WI38 (cell line): Measurements from ENCODE around the gene ROCK2.
A peak's percentile ranks its signal among the peaks of the same experiment; 100 is the strongest.

Source experiments
- H3K4me3 ChIP-seq: 2 replicates; pipeline ENCODE4 v1.5.1; 2011; ENCODE audit warnings: low read depth, mild to moderate bottlenecking, control low read depth, low read length
- TF ChIP-seq, protein P1 (sequence below): IDR thresholded peaks from 2 replicates; pipeline ENCODE4 v1.5.1; 2012; ENCODE audit warnings: low read depth, mild to moderate bottlenecking, control low read depth, low read length

ROCK2 gene

DNA sequence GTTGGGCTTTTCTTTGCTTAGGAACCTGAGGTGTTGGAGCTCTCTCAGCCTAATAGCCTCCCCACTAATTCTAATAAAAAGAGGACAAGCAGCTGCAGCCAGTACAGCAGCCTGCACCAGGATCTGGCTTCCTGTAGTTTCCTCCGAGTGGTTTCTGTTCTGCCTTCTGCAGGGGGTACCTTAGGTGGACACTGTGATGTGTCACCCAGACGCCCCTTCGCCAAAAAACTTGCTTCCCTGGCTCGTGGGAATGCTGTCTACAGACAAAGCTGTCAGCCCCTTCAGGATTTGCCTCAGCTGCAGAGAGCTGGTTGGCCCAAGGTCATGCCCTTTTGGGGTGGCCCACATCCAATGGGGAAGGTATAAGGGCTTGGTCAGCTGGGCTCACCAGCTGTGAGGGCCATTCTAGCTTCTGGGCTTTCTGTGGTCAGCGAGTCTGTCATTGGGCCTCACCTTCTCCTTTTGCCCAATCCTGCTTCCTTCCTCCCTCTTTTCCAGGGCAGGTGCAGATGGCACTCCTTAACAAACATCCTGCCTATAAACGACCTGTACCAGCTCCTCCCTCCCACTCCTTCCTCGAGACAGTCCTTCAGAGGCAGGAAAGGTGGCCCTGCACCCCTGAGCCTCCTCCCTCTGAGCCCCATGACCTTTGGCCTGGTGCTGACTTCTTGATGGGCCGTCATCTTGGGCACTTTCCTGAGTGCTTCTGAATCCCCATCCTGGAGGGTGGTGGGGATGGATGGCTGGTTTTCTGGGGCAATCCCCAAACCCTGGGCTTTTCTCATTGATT, 44.0 kb upstream of the ROCK2 start:
- TF ChIP-seq, protein P1, sequence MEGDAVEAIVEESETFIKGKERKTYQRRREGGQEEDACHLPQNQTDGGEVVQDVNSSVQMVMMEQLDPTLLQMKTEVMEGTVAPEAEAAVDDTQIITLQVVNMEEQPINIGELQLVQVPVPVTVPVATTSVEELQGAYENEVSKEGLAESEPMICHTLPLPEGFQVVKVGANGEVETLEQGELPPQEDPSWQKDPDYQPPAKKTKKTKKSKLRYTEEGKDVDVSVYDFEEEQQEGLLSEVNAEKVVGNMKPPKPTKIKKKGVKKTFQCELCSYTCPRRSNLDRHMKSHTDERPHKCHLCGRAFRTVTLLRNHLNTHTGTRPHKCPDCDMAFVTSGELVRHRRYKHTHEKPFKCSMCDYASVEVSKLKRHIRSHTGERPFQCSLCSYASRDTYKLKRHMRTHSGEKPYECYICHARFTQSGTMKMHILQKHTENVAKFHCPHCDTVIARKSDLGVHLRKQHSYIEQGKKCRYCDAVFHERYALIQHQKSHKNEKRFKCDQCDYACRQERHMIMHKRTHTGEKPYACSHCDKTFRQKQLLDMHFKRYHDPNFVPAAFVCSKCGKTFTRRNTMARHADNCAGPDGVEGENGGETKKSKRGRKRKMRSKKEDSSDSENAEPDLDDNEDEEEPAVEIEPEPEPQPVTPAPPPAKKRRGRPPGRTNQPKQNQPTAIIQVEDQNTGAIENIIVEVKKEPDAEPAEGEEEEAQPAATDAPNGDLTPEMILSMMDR: no peak
- H3K4me3 ChIP-seq: no peak overlapping the region

DNA sequence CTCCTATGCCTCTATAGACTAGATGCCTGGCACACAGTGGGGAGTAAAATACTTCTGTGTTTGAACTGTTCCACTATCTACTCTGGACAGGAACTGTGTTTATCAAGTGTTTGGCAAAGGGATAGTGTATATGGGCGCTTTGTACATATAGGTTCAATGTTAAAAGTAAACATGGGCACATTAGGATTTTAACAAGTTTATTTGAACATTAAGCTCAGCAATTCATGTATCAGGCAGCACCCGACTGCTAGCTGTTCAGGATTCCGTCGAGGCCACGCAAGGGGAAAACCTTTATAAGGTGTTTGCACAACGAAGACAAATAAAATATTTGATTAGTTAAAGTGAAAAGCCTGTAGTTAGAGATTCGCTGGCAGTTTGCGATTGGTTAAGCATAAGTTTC, 43.4 kb upstream of the ROCK2 start:
- H3K4me3 ChIP-seq: no peak overlapping the region

GRCh38 chr2:11387100-11387390, 42.6 kb upstream of the ROCK2 start:
- H3K4me3 ChIP-seq: no peak overlapping the region
- TF ChIP-seq, protein P1: no peak

More for the DNA sequence above, 43.4 kb upstream of the ROCK2 start:
- TF ChIP-seq, protein P1: no peak

- no peak overlapping the region for H3K4me3 ChIP-seq
- TF ChIP-seq, protein P1: no peak
These were observed 41.4 kb upstream of the ROCK2 start for GRCh38 chr2:11385847-11386246.

- H3K4me3 ChIP-seq: no peak overlapping the region
- TF ChIP-seq, protein P1: no peak
These were observed 40.8 kb upstream of the ROCK2 start for GRCh38 chr2:11385216-11385615.

DNA sequence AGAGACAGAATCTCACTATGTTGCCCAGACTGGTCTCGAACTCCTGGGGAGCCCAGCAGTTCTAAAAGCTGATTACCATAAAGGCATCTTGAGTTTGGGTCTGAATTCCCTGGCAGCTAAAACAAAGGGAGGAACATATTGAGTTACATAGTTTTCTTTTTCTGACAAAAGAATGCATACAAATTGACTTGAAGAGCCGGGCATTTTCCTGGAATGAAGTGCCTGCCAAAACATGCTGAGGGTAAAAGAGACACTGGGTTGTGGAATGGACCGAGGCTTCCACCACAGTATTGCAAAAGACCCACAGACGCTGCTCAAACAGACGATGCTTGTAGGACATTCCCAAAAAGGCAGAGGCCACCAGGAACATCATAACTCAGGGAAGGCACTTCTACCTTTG, 35.1 kb upstream of the ROCK2 start:
- H3K4me3 ChIP-seq: no peak overlapping the region
- TF ChIP-seq, protein P1: no peak

GRCh38 chr2:11377928-11378545, 33.6 kb upstream of the ROCK2 start:
- TF ChIP-seq, protein P1: no peak
- peak overlapping the region; percentile 32 for H3K4me3 ChIP-seq
